Endothelial cell of umbilical vein (primary cell): Measurements from ENCODE around the gene BCAS3.

Source experiments
- CTCF ChIP-seq, 2 donors: IDR thresholded peaks; 1 replicate in 1 of 2; 2 replicates in 1 of 2; pipeline ENCODE4 v1.5.1; 2011; ENCODE audit warnings: low read length in 2 of 2, mild to moderate bottlenecking in 2 of 2, moderate library complexity in 2 of 2, control low read depth in 1 of 2, inconsistent platforms in 1 of 2, low read depth in 1 of 2; ENCODE audit not compliant: insufficient read depth in 1 of 2; ENCODE audit errors: extremely low read depth in 1 of 2
- EZH2 ChIP-seq: IDR thresholded peaks from 2 replicates; pipeline ENCODE4 v1.6.1; 2012; ENCODE audit warnings: borderline replicate concordance, low read depth, mild to moderate bottlenecking, moderate library complexity, low read length, inconsistent platforms; ENCODE audit not compliant: severe bottlenecking
- GATA2 ChIP-seq: IDR thresholded peaks from 2 replicates; pipeline ENCODE4 v1.7.0; 2011; ENCODE audit warnings: low read depth, mild to moderate bottlenecking, moderate library complexity, mixed read lengths, low read length; ENCODE audit not compliant: insufficient read length, insufficient read depth
- JUN ChIP-seq: IDR thresholded peaks from 2 replicates; pipeline ENCODE4 v1.6.1; 2011; ENCODE audit warnings: borderline replicate concordance, low read depth; ENCODE audit not compliant: insufficient read length, insufficient read depth
- MYC ChIP-seq: IDR thresholded peaks from one replicate; pipeline ENCODE4 v1.6.1; 2011; ENCODE audit warnings: mild to moderate bottlenecking, low read depth, low read length
- POLR2A ChIP-seq: IDR thresholded peaks from 2 replicates; pipeline ENCODE4 v1.6.1; 2012; ENCODE audit warnings: low read depth, mild to moderate bottlenecking, control low read depth, low read length
- POLR2AphosphoS5 ChIP-seq: IDR thresholded peaks from 2 replicates; pipeline ENCODE4 v1.6.1; 2012; ENCODE audit warnings: low read depth, mild to moderate bottlenecking, control low read depth, low read length, moderate library complexity; ENCODE audit not compliant: insufficient read depth
- TF ChIP-seq, protein P1 (sequence below): IDR thresholded peaks from 2 replicates; pipeline ENCODE4 v1.6.1; 2011; ENCODE audit not compliant: insufficient read depth, insufficient read length

- TF ChIP-seq CTCF (IDR thresholded peaks at IDR 0.05; ENCODE audit: extremely low read depth in 1 of 2, insufficient read depth in 1 of 2, low read depth in 1 of 2, low read length in 2 of 2) = no peak
- TF ChIP-seq GATA2 = no peak
- TF ChIP-seq POLR2A = no peak
- no peak for TF ChIP-seq POLR2AphosphoS5
- TF ChIP-seq EZH2 = no peak
- TF ChIP-seq, protein P1, sequence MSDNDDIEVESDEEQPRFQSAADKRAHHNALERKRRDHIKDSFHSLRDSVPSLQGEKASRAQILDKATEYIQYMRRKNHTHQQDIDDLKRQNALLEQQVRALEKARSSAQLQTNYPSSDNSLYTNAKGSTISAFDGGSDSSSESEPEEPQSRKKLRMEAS = no peak
- no peak for TF ChIP-seq MYC
- no peak for TF ChIP-seq JUN
These were observed 754.1 kb downstream of the BCAS3 start for GRCh38 chr17:61431594-61432311.
